ENCODE data around the gene POLR3E.

DNA sequence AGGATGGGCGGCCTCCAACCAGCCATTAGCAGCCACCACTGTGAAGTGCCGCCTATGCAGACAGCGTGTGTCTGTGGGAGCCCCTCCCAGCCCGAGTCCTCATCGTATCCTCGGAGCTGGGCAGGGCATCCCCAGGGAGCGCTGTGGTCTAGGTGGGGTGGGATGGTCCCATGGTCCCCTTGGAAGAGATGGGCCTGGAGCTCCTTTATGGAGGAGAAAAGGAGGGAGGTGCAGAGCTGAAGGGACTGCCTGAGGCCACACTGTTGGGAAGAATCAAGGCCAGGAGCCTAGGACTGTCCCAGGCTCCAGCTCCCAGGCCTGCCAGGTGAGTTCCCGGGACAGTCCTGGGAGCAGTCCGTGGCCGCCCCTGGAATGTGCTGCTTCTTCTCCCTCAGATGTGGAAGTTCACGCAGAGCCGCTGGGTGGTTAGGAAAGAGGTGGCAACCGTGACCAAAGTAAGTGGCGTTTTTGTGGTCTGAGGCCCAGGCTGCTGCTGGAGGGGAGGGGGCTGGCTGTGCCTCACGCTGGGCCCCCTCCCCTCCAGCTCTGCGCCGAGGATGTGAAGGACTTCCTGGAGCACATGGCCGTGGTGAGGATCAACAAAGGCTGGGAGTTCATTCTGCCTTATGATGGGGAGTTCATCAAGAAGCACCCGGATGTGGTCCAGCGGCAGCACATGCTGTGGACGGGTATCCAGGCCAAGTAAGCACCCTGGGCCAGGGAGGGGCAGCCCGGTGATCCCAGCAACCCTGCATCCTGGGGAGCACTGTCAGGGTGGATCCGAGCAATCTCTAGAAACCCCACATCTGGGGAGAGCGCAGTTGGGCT lies 27.0 kb downstream of the POLR3E start:
- no peak for TF ChIP-seq MAX (IDR thresholded peaks at IDR 0.05)
- TF ChIP-seq EZH2 (IDR thresholded peaks at IDR 0.05) = no peak
- no peak for TF ChIP-seq POLR2A (IDR thresholded peaks at IDR 0.05; ENCODE audit: borderline replicate concordance, extremely low read depth, insufficient read depth, insufficient read length)
- no peak for TF ChIP-seq SP1 (IDR thresholded peaks at IDR 0.05; ENCODE audit: low read depth)
- TF ChIP-seq SRF (IDR thresholded peaks at IDR 0.05; ENCODE audit: low read depth) = no peak
- no peak for TF ChIP-seq CTCF (IDR thresholded peaks at IDR 0.05 in 2 of 3, conservative IDR thresholded peaks at IDR 0.05 in 1 of 3; ENCODE audit: borderline replicate concordance in 1 of 3, insufficient read depth in 1 of 3, low read depth in 2 of 3, low read length in 2 of 3)
- no peak for TF ChIP-seq EZH2phosphoT487 (IDR thresholded peaks at IDR 0.05; ENCODE audit: borderline replicate concordance)
- no peak for TF ChIP-seq REST (IDR thresholded peaks at IDR 0.05; ENCODE audit: low read depth)
